GM18520 (cell line): Measurements from ENCODE around the gene MZT2A.
"Not testable (repeated sequence)": the region's sequence is repeated elsewhere in the genome, so short reads cannot be mapped to it uniquely, and the experiment has no call there.

Experiments used
- ATAC-seq: cut with Tn5 transposase; IDR thresholded peaks from one replicate; pipeline ENCODE4 v1.9.1; 2021; ENCODE audit not compliant: unreplicated experiment

Gene MZT2A

GRCh38 chr2:131493199-131493968, 1.2 kb upstream of the MZT2A start:
- ATAC-seq = peak; percentile 15

- ATAC-seq = peak; percentile 62
Observed at GRCh38 chr2:131492418-131493198, 411 bp upstream of the MZT2A start.

DNA sequence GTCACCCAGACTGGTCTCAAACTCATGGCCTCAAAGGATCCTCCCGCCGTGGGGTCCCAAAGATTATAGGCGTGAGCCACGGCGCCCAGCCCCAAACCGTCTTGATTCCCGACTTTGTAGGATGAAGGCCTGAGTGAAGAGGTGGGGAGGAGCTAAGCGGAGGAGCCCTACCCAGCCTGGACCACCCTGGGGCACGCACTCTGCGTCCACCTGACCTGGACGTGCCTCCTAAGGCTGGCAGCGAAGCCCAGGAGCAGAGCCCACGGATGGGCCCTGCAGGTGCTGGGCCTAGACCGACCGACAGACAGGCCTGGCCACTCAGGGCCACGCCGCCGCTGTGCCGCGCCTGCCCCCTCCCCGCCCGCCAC, 744 bp downstream of the MZT2A start:
- ATAC-seq = not testable (repeated sequence)

DNA sequence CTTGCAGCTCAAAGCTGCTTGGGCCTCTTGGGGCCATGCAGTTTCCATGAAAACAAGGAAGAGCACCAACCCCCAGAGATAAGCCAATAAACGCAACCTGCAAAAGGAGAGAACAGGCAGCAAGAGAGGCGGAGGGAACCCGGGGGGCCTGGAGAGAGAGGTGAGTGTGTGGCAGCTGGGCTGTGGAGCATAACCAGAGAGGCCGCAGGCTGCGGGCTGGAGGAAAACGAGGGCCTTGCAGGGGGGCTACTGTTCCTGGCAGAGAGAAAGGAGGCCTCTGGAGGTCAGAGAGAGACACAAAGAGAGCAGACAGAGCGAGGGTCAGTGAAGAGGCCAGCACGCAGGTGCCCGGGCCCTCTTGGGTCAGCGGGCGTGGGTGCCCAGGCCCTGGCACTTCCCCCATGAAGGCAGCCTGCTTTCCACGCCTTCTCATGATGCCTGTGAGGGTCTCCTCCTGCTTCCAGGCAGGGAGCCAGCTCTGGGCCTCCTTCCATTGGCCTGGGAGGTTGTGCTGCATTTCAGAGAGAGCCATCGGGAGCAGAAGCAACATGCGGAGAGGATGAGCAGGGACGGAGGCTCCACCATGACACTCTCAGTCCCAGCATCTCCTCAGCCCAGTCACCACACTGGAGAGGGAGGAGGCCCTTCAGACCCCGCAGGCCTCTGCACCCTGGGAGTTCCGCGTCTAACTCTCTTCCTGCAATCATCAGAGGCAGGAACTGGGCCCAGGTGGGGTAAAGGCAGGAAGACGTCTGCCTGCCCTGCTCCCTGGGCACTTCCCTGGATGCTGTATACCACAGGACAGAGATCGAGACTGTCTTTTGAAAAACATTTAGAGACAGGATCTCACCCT, 1.4 kb downstream of the MZT2A start:
- not testable (repeated sequence) for ATAC-seq

GRCh38 chr2:131488306-131489205, 3.6 kb downstream of the MZT2A start:
- ATAC-seq = no peak

DNA sequence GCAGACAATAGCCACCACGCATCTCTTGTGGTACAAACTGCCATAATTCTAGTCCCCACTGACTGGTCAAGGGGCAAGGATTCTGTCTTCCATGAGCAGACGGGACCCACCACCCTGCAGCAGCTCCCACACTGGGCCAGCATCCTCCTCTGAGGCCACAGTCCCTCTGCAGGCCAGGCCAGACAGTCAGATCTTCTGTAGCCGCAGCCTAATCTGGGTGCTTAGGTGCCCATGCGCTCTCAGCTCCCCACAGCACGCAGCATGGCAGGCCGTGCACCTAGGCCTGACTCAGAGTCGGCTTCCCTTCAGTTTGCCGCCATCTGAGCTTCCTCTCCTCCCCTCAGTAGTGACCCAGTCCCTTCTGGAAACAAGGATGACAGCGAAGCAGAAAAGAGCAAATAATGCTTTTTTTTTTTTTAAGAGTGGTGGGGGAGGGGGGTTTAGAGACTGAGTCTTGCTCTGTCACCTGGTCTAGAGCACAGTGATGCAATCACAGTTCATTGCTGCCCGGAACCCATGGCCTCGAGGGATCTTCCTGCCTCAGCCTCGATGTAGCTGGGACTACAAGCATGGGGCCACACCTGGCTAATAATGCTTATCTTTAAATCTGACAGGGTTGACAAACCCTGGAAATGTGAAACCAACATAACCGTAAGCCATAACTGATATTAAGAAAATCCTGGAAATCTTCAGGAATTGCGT, 5.8 kb downstream of the MZT2A start:
- not testable (repeated sequence) for ATAC-seq

- not testable (repeated sequence) for ATAC-seq
Observed at GRCh38 chr2:131484906-131485460, 7.2 kb downstream of the MZT2A start.

DNA sequence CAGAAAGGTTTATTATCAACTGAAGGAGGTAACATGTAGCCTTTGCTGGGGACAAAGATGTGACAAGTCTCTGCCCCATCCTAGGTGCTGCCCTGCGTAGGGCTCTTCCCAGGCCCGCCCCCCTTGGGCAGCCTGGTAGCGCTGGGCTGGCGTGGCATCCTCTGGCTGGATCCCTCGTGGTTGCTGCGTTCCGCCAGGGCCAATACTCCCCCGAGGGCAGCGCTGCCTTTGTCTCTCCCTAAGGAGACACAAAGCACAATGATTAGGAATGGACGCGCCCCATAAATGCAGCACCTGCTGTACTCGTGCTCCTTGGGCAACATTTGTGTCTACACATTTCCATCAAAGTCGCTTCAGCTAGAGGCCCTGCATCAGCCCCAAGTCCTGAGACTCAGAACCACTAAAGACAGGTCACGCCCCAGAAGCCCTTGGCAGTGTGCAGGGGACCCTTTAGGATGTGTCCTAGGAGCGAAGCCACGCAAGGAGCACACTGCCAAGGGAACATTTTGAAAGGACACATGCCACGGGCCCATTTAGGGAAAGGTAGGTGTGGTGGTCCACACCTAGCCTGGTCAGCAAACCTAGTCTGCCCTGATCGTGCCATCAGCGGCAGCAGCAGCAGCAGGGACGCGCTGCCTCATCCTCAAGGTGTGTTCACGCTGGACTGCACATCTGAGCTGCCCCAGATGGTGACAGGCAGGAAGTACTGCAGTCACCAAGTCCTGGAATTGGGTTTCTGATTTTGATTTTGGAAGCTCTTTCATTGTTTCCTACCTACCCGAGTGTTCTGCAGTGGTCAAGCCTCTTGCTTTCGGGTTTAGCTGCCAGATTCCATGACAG, 8.0 kb downstream of the MZT2A start:
- not testable (repeated sequence) for ATAC-seq

DNA sequence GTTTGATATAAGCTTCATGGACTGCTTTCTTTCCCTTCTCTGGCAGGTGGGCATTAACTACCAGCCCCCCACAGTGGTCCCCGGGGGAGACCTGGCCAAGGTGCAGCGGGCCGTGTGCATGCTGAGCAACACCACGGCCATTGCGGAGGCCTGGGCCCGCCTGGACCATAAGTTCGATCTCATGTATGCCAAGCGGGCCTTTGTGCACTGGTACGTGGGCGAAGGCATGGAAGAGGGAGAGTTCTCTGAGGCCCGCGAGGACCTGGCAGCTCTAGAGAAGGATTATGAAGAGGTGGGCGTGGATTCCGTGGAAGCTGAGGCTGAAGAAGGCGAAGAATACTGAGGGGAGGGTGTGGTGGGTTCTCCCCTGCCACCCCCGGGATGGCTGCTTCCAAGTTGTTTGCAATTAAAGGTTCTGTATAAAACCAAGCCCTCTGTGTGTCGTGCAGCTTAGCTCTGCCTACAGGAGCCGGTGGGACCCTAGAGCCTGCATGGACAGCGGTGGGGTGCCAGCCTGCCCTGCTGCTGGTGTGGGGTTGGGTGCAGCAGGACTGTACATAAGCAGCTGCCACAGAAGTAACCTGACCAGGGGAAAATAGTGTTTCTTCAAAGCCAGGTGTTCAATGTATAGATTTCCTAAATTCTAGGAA, 9.6 kb downstream of the MZT2A start:
- not testable (repeated sequence) for ATAC-seq

DNA sequence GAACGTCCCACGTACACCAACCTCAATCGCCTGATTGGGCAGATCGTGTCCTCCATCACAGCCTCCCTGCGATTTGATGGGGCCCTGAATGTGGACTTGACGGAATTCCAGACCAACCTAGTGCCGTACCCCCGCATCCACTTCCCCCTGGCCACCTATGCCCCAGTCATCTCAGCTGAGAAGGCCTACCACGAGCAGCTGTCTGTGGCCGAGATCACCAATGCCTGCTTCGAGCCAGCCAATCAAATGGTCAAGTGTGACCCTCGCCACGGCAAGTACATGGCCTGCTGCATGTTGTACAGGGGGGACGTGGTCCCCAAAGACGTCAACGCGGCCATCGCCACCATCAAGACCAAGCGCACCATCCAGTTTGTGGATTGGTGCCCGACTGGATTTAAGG, 11.8 kb downstream of the MZT2A start:
- not testable (repeated sequence) for ATAC-seq

DNA sequence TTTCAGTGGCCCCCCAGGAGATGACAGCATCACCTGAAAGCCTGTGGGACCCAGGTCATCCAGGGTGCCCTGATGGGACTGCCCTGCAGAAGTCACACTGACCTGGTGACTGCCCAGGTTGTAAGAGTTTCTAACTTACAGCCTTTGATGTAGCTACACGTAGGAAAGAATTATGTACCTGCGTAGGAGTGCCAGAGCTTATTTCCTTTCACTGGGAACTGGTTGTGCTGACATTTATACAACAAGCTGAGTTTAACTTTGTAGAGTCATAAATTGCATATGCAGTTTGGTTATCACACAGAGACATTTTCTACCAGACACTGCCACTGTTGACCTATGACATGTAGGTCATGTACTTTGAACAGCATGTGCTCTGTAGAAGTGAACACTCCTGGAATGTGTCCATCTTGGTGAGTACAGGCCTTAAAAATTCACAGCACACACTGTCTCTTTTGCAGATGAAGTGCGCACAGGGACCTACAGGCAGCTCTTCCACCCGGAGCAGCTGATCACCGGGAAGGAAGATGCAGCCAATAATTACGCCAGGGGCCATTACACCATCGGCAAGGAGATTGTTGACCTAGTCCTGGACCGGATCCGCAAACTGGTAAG, 13.2 kb downstream of the MZT2A start:
- not testable (repeated sequence) for ATAC-seq

- not testable (repeated sequence) for ATAC-seq
Observed at GRCh38 chr2:131478074-131478849, 13.9 kb downstream of the MZT2A start.

- not testable (repeated sequence) for ATAC-seq
Observed at GRCh38 chr2:131477227-131477626, 15.0 kb downstream of the MZT2A start.

- ATAC-seq = not testable (repeated sequence)
Observed at GRCh38 chr2:131476363-131476762, 15.8 kb downstream of the MZT2A start.

GRCh38 chr2:131475831-131476230, 16.4 kb downstream of the MZT2A start, which contains the start of gene TUBA3D:
Gene TUBA3D, plus strand, starts transcription at chr2:131476119. Its CDS starts 81 bp downstream, at chr2:131476200.
- no peak for ATAC-seq

DNA sequence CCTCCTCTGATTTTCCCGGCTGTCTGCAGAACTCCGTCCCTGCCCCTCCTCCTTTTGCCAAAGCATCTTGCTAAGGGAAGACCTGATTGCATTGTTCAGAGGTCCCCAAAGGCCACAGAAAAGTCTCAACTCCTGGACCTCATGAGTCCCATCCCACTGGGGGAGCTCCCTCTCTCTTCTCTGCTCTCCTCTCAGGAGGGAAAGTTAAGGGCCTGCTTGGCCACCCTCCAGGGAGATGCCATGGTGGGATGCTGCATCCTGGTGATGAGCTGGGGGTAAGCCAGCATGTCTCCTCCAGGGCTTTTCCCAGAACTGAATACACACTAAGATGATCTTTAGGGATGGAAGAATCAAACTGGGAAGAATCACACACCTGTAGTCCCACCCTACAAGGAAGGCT, 18.9 kb downstream of the MZT2A start:
- not testable (repeated sequence) for ATAC-seq

DNA sequence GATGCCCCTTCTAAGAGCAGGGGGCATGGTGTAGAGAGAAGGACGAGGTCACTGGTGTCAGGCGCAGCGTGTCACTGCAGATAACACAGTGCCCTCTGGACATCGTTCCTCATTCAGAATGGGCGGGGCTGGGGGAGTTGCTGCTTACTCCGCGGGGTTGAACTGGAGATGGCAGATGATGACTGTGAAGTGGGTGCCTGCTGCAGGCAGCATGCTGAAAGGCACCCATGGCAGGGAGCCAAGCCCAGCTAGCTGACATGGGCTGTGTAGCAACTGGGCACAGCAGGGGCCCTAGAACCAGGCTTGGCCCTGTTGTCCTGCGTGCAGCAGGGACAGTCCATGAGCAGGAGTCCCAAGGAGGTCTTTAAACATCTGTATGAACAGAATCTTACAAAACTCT, 20.6 kb downstream of the MZT2A start:
- not testable (repeated sequence) for ATAC-seq
